Pulmonary artery endothelial cell (primary cell): ENCODE results near the gene MTRF1. TPM values are rescaled to one million over a fixed set of nuclear protein-coding genes. Genes with fewer than 3 reads are reported as not detected.
"Not testable (repeated sequence)": the region's sequence is repeated elsewhere in the genome, so short reads cannot be mapped to it uniquely, and the experiment has no call there.

Experiments
- DNase-seq: peaks from one replicate; pipeline ENCODE4 v3.0.0-alpha.2; 2011; ENCODE audit warnings: low read depth, low spot score
- total RNA-seq: library from RNA; depleted of rRNA; stranded (reverse); fragments of >200 nt; gene quantifications from 2 replicates; pipeline ENCODE4 v1.2.3, GENCODE V29; 2014

MTRF1 gene
- total RNA-seq, 1 donor from 2014 or later = 11.1 TPM

GRCh38 chr13:41282129-41282571 lies 18.8 kb upstream of the MTRF1 start:
- DNase-seq = no peak

- DNase-seq = not testable (repeated sequence)
These were observed 15.8 kb upstream of the MTRF1 start for GRCh38 chr13:41279156-41279555.

GRCh38 chr13:41276824-41277223 lies 13.4 kb upstream of the MTRF1 start:
- DNase-seq = no peak

GRCh38 chr13:41274881-41275280 lies 11.5 kb upstream of the MTRF1 start:
- no peak for DNase-seq

- no peak for DNase-seq
These were observed 10.6 kb upstream of the MTRF1 start for GRCh38 chr13:41273831-41274441.

GRCh38 chr13:41271456-41272285 lies 8.3 kb upstream of the MTRF1 start:
- no peak for DNase-seq

GRCh38 chr13:41268764-41269163 lies 5.4 kb upstream of the MTRF1 start:
- no peak for DNase-seq

- no peak for DNase-seq
These were observed 3.7 kb upstream of the MTRF1 start for GRCh38 chr13:41267106-41267505.

GRCh38 chr13:41259875-41260501 lies 3.4 kb downstream of the MTRF1 start:
- DNase-seq = no peak

- DNase-seq = no peak
These were observed 5.8 kb downstream of the MTRF1 start for GRCh38 chr13:41257535-41257934.

- no peak for DNase-seq
These were observed 8.5 kb downstream of the MTRF1 start for GRCh38 chr13:41254902-41255301.

- no peak for DNase-seq
These were observed 12.4 kb downstream of the MTRF1 start for GRCh38 chr13:41250993-41251392.

GRCh38 chr13:41246969-41247680 lies 16.3 kb downstream of the MTRF1 start:
- DNase-seq = no peak

- DNase-seq = no peak
These were observed 18.8 kb downstream of the MTRF1 start for GRCh38 chr13:41244556-41244955.

- no peak for DNase-seq
These were observed 21.8 kb downstream of the MTRF1 start for GRCh38 chr13:41241626-41242025.

GRCh38 chr13:41236369-41236768 lies 27.0 kb downstream of the MTRF1 start:
- DNase-seq = no peak

- no peak for DNase-seq
These were observed 30.5 kb downstream of the MTRF1 start for GRCh38 chr13:41232578-41233480.

- DNase-seq = no peak
These were observed 31.6 kb downstream of the MTRF1 start for GRCh38 chr13:41231786-41232185.

GRCh38 chr13:41231025-41231677 lies 32.2 kb downstream of the MTRF1 start:
- no peak for DNase-seq

GRCh38 chr13:41229356-41229755 lies 34.0 kb downstream of the MTRF1 start:
- DNase-seq = no peak
